WTC11 (cell line): ENCODE measurements around the gene N4BP2L2. TPM values are rescaled to one million over a fixed set of nuclear protein-coding genes. Genes with fewer than 3 reads are reported as not detected.

ENCODE experiments used
- ATAC-seq: fragments of 200-7000 bp; cut with Tn5 transposase; 2 replicates; pipeline ENCODE4 v1.10.0; 2021; ENCODE audit warnings: mild to moderate bottlenecking, moderate library complexity
- CTCF ChIA-PET: fragments of 300-600 bp; sonication (Branson Sonifier 250); formaldehyde crosslinking; loops from one replicate; lab custom pipeline; 2021; ENCODE audit warnings: antibody characterized with exemption; lab: Charles Lee
- POLR2A ChIA-PET: fragments of 350-600 bp; sonication (Branson Sonifier 250); formaldehyde crosslinking; loops from one replicate; lab custom pipeline; 2021; ENCODE audit warnings: antibody characterized with exemption; lab: Charles Lee
- DNase-seq: peaks from one replicate; pipeline ENCODE4 v3.0.0; 2021; ENCODE audit warnings: low spot score
- H3K27ac Mint-ChIP-seq: 2 replicates; pipeline ENCODE4 v1.8.0; 2021; ENCODE audit warnings: mixed read lengths
- H3K27me3 Mint-ChIP-seq: 2 replicates; pipeline ENCODE4 v1.8.0; 2021; ENCODE audit warnings: low read depth, mild to moderate bottlenecking, moderate library complexity, mixed read lengths
- H3K36me3 Mint-ChIP-seq: 2 replicates; pipeline ENCODE4 v1.8.0; 2021; ENCODE audit warnings: mixed read lengths
- H3K4me1 Mint-ChIP-seq: 2 replicates; pipeline ENCODE4 v1.8.0; 2022; ENCODE audit warnings: mixed read lengths
- H3K4me3 Mint-ChIP-seq: 2 replicates; pipeline ENCODE4 v1.8.0; 2021; ENCODE audit warnings: mild to moderate bottlenecking, moderate library complexity, mixed read lengths
- H3K9me3 Mint-ChIP-seq: 2 replicates; pipeline ENCODE4 v1.8.0; 2021; ENCODE audit warnings: mixed read lengths
- CBFB ChIP-seq: sonication (generic); formaldehyde crosslinking; IDR thresholded peaks from 2 replicates; pipeline ENCODE4 v1.8.1; 2022; ENCODE audit warnings: mild to moderate bottlenecking, low read depth, missing genetic modification reagents
- MAX ChIP-seq: sonication (generic); formaldehyde crosslinking; IDR thresholded peaks from 2 replicates; pipeline ENCODE4 v1.8.0; 2022; ENCODE audit warnings: mild to moderate bottlenecking, missing genetic modification reagents
- NFATC4 ChIP-seq: fragments of 250-450 bp; sonication (Bioruptor Pico); IDR thresholded peaks from 2 replicates; pipeline ENCODE4 v1.9.0; 2021; ENCODE audit warnings: mild to moderate bottlenecking
- PRDM15 ChIP-seq: sonication (generic); formaldehyde crosslinking; IDR thresholded peaks from 2 replicates; pipeline ENCODE4 v1.8.0; 2022; ENCODE audit warnings: missing genetic modification reagents
- ZBTB21 ChIP-seq: sonication (generic); formaldehyde crosslinking; IDR thresholded peaks from 2 replicates; pipeline ENCODE4 v1.8.1; 2023; ENCODE audit warnings: mild to moderate bottlenecking, missing genetic modification reagents, borderline replicate concordance
- ZNF232 ChIP-seq: sonication (generic); formaldehyde crosslinking; IDR thresholded peaks from 2 replicates; pipeline ENCODE4 v1.8.0; 2022; ENCODE audit warnings: mild to moderate bottlenecking, missing genetic modification reagents
- total RNA-seq: library from RNA; stranded (reverse); gene quantifications from 3 replicates; pipeline ENCODE4 v1.2.3, GENCODE V29; 2021
- TF ChIP-seq, protein P1 (sequence below): fragments of 250-450 bp; sonication (Bioruptor Pico); IDR thresholded peaks from 2 replicates; pipeline ENCODE4 v1.8.0; 2021; ENCODE audit warnings: mild to moderate bottlenecking
- TF ChIP-seq, protein P2 (sequence below): fragments of 250-450 bp; sonication (Bioruptor Pico); conservative IDR thresholded peaks from 2 replicates; pipeline ENCODE4 v1.9.0; 2021; ENCODE audit warnings: mild to moderate bottlenecking
- TF ChIP-seq, protein P3 (sequence below): sonication (generic); formaldehyde crosslinking; IDR thresholded peaks from 2 replicates; pipeline ENCODE4 v1.8.1; 2022; ENCODE audit warnings: mild to moderate bottlenecking, missing genetic modification reagents, moderate library complexity, borderline replicate concordance

Gene N4BP2L2
- total RNA-seq, 1 experiment from 2014 or later = 68.9 TPM

GRCh38 chr13:32385410-32385809 is 153.2 kb downstream of the N4BP2L2 start (continued):
- TF ChIP-seq NFATC4 (CRISPR knock-in tag) (no peak), ZBTB21 (CRISPR knock-in tag) (no peak)
- TF ChIP-seq, protein P1, sequence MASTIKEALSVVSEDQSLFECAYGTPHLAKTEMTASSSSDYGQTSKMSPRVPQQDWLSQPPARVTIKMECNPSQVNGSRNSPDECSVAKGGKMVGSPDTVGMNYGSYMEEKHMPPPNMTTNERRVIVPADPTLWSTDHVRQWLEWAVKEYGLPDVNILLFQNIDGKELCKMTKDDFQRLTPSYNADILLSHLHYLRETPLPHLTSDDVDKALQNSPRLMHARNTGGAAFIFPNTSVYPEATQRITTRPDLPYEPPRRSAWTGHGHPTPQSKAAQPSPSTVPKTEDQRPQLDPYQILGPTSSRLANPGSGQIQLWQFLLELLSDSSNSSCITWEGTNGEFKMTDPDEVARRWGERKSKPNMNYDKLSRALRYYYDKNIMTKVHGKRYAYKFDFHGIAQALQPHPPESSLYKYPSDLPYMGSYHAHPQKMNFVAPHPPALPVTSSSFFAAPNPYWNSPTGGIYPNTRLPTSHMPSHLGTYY = no peak
- TF ChIP-seq, protein P2, sequence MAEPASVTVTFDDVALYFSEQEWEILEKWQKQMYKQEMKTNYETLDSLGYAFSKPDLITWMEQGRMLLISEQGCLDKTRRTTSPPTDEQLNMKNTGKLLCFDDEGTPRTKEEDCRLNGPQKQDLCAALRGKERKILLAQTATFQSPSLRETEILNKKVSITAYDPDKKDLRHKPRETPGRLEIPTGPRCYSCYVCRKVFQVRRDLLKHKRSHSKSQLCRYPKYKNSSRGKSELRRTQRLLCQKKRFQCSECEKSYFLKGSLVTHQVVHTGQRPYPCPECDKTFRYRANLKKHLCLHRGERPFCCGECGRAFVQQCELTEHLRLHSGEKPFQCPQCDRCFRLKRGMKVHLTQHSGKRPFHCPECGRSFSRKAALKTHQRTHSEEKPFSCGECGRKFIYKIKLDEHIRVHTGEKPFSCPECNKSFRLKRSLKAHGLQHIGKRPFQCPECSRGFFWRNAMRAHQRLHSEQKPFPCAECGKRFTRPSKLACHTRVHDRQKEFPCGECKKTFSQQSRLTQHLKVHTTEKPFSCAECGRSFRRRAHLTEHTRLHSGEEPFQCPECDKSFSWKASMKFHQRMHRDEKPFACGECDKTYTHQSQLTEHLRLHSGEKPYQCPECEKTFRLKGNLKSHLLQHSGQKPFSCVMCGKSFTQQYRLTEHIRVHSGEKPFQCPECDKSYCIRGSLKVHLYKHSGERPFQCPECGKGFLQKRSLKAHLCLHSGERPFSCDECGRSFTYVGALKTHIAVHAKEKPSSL (CRISPR knock-in tag) = no peak
- TF ChIP-seq, all 79 proteins: peak for 0

DNA sequence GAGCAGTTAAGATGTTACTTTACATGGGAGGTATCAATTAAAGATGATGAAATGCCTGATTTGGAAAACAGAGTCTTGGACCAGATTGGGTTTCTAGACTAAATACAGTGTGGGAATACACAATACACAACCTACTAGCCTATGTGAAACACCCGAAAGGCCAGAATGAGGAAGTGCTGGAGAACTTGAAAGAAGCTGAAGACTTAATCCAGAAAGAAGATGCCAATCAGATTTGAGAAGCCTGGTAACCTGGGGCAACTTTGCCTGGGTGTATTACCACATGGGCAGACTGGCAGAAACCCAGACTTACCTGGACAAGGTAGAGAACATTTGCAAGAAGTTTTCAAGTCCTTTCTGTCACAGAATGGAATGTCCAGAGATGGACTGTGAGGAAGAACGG is 153.9 kb downstream of the N4BP2L2 start:
- ChIA-PET POLR2A (no interaction called here), CTCF (no interaction called here)
- Mint-ChIP-seq H3K4me3 (no peak overlapping the region), H3K4me1 (no peaks in the 10 kb centered on the region), H3K36me3 (peaks cover 4% of the 10 kb centered on the region; the same call in 1 of the 2 replicates), H3K9me3 (no peaks in the 10 kb centered on the region), H3K27ac (no peak overlapping the region), H3K27me3 (no peaks in the 10 kb centered on the region)
- DNase-seq (no peak), ATAC-seq (no peak)
- TF ChIP-seq ZNF232 (no peak), CBFB (CRISPR knock-in tag) (no peak)

GRCh38 chr13:32383836-32384618 is 154.6 kb downstream of the N4BP2L2 start:
- POLR2A ChIA-PET = no interaction called here
- H3K9me3 Mint-ChIP-seq = no peaks in the 10 kb centered on the region
- DNase-seq (no peak), ATAC-seq (no peak)
- CTCF ChIA-PET = no interaction called here
- H3K27ac Mint-ChIP-seq = no peak overlapping the region
- no peaks in the 10 kb centered on the region for H3K4me1 Mint-ChIP-seq
- H3K27me3 Mint-ChIP-seq = no peaks in the 10 kb centered on the region
- TF ChIP-seq, protein P3, sequence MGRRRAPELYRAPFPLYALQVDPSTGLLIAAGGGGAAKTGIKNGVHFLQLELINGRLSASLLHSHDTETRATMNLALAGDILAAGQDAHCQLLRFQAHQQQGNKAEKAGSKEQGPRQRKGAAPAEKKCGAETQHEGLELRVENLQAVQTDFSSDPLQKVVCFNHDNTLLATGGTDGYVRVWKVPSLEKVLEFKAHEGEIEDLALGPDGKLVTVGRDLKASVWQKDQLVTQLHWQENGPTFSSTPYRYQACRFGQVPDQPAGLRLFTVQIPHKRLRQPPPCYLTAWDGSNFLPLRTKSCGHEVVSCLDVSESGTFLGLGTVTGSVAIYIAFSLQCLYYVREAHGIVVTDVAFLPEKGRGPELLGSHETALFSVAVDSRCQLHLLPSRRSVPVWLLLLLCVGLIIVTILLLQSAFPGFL (CRISPR knock-in tag) = no peak
- TF ChIP-seq MAX (CRISPR knock-in tag) (no peak), PRDM15 (peak; percentile 78)
- H3K4me3 Mint-ChIP-seq = no peak overlapping the region
- H3K36me3 Mint-ChIP-seq = peaks cover 9% of the 10 kb centered on the region; the same call in 1 of the 2 replicates

Other genes with a start within 250 kb of the N4BP2L2 start
- 0.25 to 0.48 TPM (median 0.33 TPM) in 3 replicates for gene ZAR1L, start 223.4 kb downstream of the N4BP2L2 start, total RNA-seq
- gene BRCA2, start 223.3 kb downstream of the N4BP2L2 start, total RNA-seq = 14.8 to 21.6 TPM (median 18.2 TPM) in 3 replicates
- gene N4BP2L1, start 110.7 kb downstream of the N4BP2L2 start, total RNA-seq = 3.8 to 5.3 TPM (median 3.8 TPM) in 3 replicates
- 41.3 to 44.5 TPM (median 44.3 TPM) in 3 replicates for gene PDS5B, start 47.7 kb upstream of the N4BP2L2 start, total RNA-seq